ENCODE measurements around the gene B4GALT6. TPM values are rescaled to one million over a fixed set of nuclear protein-coding genes. Genes with fewer than 3 reads are reported as not detected.

The B4GALT6 gene
- total RNA-seq, 1 donor from 2014 or later, result 31.6 TPM

- no peak for TF ChIP-seq CTCF (IDR thresholded peaks at IDR 0.05; ENCODE audit: unreplicated experiment)
- Mint-ChIP-seq H3K27me3 (ENCODE audit: unreplicated experiment) (no peaks in the 10 kb centered on the region), H3K36me3 (ENCODE audit: low read depth, unreplicated experiment) (peaks cover 34% of the 10 kb centered on the region), H3K27ac (ENCODE audit: unreplicated experiment) (no peak overlapping the region), H3K4me3 (ENCODE audit: unreplicated experiment) (no peak overlapping the region), H3K9me3 (ENCODE audit: unreplicated experiment) (no peaks in the 10 kb centered on the region), H3K4me1 (ENCODE audit: unreplicated experiment) (peaks cover 14% of the 10 kb centered on the region)
- no peak for DNase-seq (ENCODE audit: low spot score)
Observed at GRCh38 chr18:31631526-31631925, 52.9 kb downstream of the B4GALT6 start.

GRCh38 chr18:31630549-31630948 is 53.8 kb downstream of the B4GALT6 start:
- peaks cover 14% of the 10 kb centered on the region for H3K4me1 Mint-ChIP-seq (ENCODE audit: unreplicated experiment)
- no peak for DNase-seq (ENCODE audit: low spot score)
- no peak for TF ChIP-seq CTCF (IDR thresholded peaks at IDR 0.05; ENCODE audit: unreplicated experiment)
- no peaks in the 10 kb centered on the region for H3K27me3 Mint-ChIP-seq (ENCODE audit: unreplicated experiment)
- no peaks in the 10 kb centered on the region for H3K9me3 Mint-ChIP-seq (ENCODE audit: unreplicated experiment)
- H3K27ac Mint-ChIP-seq (ENCODE audit: unreplicated experiment), result no peak overlapping the region
- peaks cover 39% of the 10 kb centered on the region for H3K36me3 Mint-ChIP-seq (ENCODE audit: low read depth, unreplicated experiment)
- H3K4me3 Mint-ChIP-seq (ENCODE audit: unreplicated experiment), result no peak overlapping the region

GRCh38 chr18:31626409-31626808 is 58.0 kb downstream of the B4GALT6 start:
- Mint-ChIP-seq H3K9me3 (ENCODE audit: unreplicated experiment) (no peaks in the 10 kb centered on the region), H3K36me3 (ENCODE audit: low read depth, unreplicated experiment) (peaks cover 35% of the 10 kb centered on the region), H3K27me3 (ENCODE audit: unreplicated experiment) (no peaks in the 10 kb centered on the region), H3K27ac (ENCODE audit: unreplicated experiment) (no peak overlapping the region), H3K4me3 (ENCODE audit: unreplicated experiment) (no peak overlapping the region), H3K4me1 (ENCODE audit: unreplicated experiment) (no peaks in the 10 kb centered on the region)
- TF ChIP-seq CTCF (IDR thresholded peaks at IDR 0.05; ENCODE audit: unreplicated experiment), result no peak
- DNase-seq (ENCODE audit: low spot score), result no peak

GRCh38 chr18:31624892-31625640 is 59.3 kb downstream of the B4GALT6 start:
- no peaks in the 10 kb centered on the region for H3K9me3 Mint-ChIP-seq (ENCODE audit: unreplicated experiment)
- no peak overlapping the region for H3K4me3 Mint-ChIP-seq (ENCODE audit: unreplicated experiment)
- H3K4me1 Mint-ChIP-seq (ENCODE audit: unreplicated experiment), result no peaks in the 10 kb centered on the region
- TF ChIP-seq CTCF (IDR thresholded peaks at IDR 0.05; ENCODE audit: unreplicated experiment), result no peak
- H3K27ac Mint-ChIP-seq (ENCODE audit: unreplicated experiment), result no peak overlapping the region
- no peak for DNase-seq (ENCODE audit: low spot score)
- H3K27me3 Mint-ChIP-seq (ENCODE audit: unreplicated experiment), result no peaks in the 10 kb centered on the region
- peaks cover 26% of the 10 kb centered on the region for H3K36me3 Mint-ChIP-seq (ENCODE audit: low read depth, unreplicated experiment)

- TF ChIP-seq CTCF (IDR thresholded peaks at IDR 0.05; ENCODE audit: unreplicated experiment), result no peak
- H3K27me3 Mint-ChIP-seq (ENCODE audit: unreplicated experiment), result no peaks in the 10 kb centered on the region
Observed at GRCh38 chr18:31619291-31619690, 65.1 kb downstream of the B4GALT6 start.

More at GRCh38 chr18:31619291-31619690, 65.1 kb downstream of the B4GALT6 start:
- no peak overlapping the region for H3K27ac Mint-ChIP-seq (ENCODE audit: unreplicated experiment)
- no peak overlapping the region for H3K4me3 Mint-ChIP-seq (ENCODE audit: unreplicated experiment)
- H3K4me1 Mint-ChIP-seq (ENCODE audit: unreplicated experiment), result no peaks in the 10 kb centered on the region
- DNase-seq (ENCODE audit: low spot score), result no peak
- peaks cover 4% of the 10 kb centered on the region for H3K36me3 Mint-ChIP-seq (ENCODE audit: low read depth, unreplicated experiment)
- H3K9me3 Mint-ChIP-seq (ENCODE audit: unreplicated experiment), result no peaks in the 10 kb centered on the region
